Stomach (tissue), 4 donors: Measurements from ENCODE around the gene C16orf78.

Experiments
- EP300 ChIP-seq: sonication (generic); formaldehyde crosslinking; IDR thresholded peaks from one replicate; pipeline ENCODE4 v1.6.1; 2017; ENCODE audit warnings: antibody characterized with exemption
- POLR2A ChIP-seq, 4 donors: fragments of 450-650 bp; IDR thresholded peaks; one replicate each; pipeline ENCODE4 v1.6.1; 2016; ENCODE audit warnings: antibody characterized with exemption in 4 of 4, control low read depth in 2 of 4, mild to moderate bottlenecking in 1 of 4, moderate library complexity in 1 of 4
- POLR2AphosphoS5 ChIP-seq, 3 donors: sonication (generic); formaldehyde crosslinking; IDR thresholded peaks; one replicate each; pipeline ENCODE4 v1.6.1; 2016; ENCODE audit warnings: antibody characterized with exemption in 3 of 3
- TF ChIP-seq, protein P1 (sequence below), 7 experiments: fragments of 450-650 bp in 4 of 7; fragments of 200-600 bp in 3 of 7; sonication (generic) in 3 of 7; IDR thresholded peaks; one replicate each; pipeline ENCODE4 v1.5.1; 2016 to 2019; ENCODE audit warnings: antibody characterized with exemption in 7 of 7, control low read depth in 2 of 7, mild to moderate bottlenecking in 1 of 7

DNA sequence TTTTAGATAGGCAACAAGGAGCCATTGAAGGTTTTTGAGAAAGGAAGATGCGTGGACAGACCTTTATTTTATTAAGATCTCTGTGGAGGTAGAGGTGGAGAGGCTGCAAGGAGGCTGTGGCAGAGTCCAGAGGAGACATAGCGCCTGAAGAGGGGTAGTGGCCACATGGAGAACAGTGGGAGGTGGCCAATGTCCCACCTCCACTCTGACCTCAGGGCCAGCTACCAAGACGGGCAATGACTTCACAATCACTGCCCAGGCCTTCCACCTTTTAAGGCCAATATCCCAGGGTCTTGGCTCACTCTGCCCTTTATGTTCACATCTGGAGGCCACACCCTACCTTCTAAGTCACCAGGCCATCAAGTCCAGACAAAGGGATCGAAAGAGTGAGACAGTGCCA, at the start of gene C16orf78:
- TF ChIP-seq, protein P1, sequence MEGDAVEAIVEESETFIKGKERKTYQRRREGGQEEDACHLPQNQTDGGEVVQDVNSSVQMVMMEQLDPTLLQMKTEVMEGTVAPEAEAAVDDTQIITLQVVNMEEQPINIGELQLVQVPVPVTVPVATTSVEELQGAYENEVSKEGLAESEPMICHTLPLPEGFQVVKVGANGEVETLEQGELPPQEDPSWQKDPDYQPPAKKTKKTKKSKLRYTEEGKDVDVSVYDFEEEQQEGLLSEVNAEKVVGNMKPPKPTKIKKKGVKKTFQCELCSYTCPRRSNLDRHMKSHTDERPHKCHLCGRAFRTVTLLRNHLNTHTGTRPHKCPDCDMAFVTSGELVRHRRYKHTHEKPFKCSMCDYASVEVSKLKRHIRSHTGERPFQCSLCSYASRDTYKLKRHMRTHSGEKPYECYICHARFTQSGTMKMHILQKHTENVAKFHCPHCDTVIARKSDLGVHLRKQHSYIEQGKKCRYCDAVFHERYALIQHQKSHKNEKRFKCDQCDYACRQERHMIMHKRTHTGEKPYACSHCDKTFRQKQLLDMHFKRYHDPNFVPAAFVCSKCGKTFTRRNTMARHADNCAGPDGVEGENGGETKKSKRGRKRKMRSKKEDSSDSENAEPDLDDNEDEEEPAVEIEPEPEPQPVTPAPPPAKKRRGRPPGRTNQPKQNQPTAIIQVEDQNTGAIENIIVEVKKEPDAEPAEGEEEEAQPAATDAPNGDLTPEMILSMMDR (IDR thresholded peaks at IDR 0.05): no peak
- TF ChIP-seq POLR2A (IDR thresholded peaks at IDR 0.05) (no peak), POLR2AphosphoS5 (IDR thresholded peaks at IDR 0.05) (no peak), EP300 (no peak)
